GM21447 (cell line): Measurements from ENCODE around the gene C20orf96.
"Not testable (repeated sequence)": the region's sequence is repeated elsewhere in the genome, so short reads cannot be mapped to it uniquely, and the experiment has no call there.

ENCODE experiments used
- ATAC-seq: cut with Tn5 transposase; IDR thresholded peaks from one replicate; pipeline ENCODE4 v1.9.1; 2021; ENCODE audit not compliant: unreplicated experiment

C20orf96 gene

GRCh38 chr20:237489-237888 is 53.1 kb downstream of the C20orf96 start:
- peak; percentile 58 for ATAC-seq

DNA sequence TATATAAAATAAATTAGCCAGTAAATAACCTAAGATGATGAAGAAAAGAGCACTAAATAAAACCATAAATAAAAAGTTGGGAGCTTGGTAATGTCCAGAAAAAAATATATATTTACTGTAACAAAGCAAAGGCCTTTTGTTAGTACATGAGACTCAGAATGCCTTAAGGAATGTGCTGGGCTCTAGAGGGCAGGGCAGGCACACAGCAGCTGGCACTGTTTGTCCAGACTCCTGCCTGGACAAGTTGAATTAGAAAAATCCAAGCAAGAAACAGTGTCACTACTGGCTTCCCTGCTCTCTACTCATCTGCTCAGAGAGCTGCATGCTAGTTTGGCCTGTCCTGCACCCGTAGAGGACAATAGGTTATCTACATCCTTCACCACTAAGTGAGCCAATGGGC is 54.7 kb downstream of the C20orf96 start:
- no peak for ATAC-seq

- no peak for ATAC-seq
These were observed 63.0 kb downstream of the C20orf96 start for GRCh38 chr20:227439-228105.

GRCh38 chr20:226958-227357 is 63.6 kb downstream of the C20orf96 start, which contains the start of gene DEFB129:
Gene DEFB129 (plus strand): TSS chr20:227258. CDS start chr20:227289, 31 bp downstream.
- ATAC-seq, result no peak

DNA sequence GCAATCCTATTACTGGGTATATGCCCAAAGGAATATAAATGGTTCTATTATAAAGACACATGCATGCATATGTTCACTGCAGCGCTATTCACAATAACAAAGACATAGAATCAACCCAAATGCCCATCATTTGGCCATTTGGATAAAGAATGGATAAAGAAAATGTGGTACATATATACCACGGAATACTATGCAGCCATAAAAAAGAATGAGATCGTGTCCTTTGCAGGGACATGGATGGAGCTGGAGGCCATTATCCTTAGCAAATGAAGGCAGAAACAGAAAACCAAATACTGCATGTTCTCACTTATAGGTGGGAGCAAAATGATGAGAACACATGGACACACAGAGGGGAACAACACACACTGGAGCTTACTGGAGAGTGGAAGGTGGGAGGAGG is 64.7 kb downstream of the C20orf96 start:
- ATAC-seq, result not testable (repeated sequence)

- no peak for ATAC-seq
These were observed 69.2 kb downstream of the C20orf96 start for GRCh38 chr20:221258-221830.
